Right atrium auricular region (tissue), 2 donors: Measurements from ENCODE around the gene TGFBR2. TPM values are rescaled to one million over a fixed set of nuclear protein-coding genes. Genes with fewer than 3 reads are reported as not detected.

Source experiments
- DNase-seq: peaks from one replicate; pipeline ENCODE4 v3.0.0-alpha.2; 2019; ENCODE audit warnings: low spot score
- H3K27ac ChIP-seq, 2 donors: fragments of 200-600 bp; sonication (generic); 1 replicate in 1 of 2; 2 replicates in 1 of 2; pipeline ENCODE4 v1.5.1; 2016 to 2019
- H3K27me3 ChIP-seq, 2 donors: fragments of 200-600 bp; sonication (generic); one replicate each; pipeline versions ENCODE4 v1.5.1 to v1.6.0; 2017 to 2019
- H3K36me3 ChIP-seq: fragments of 200-600 bp; sonication (generic); one replicate; pipeline ENCODE4 v1.5.1; 2016
- H3K4me1 ChIP-seq, 2 donors: fragments of 200-600 bp; sonication (generic); one replicate each; pipeline versions ENCODE4 v1.5.1 to v1.6.0; 2017 to 2019
- H3K4me3 ChIP-seq, 2 donors: fragments of 200-600 bp; sonication (generic); 1 replicate in 1 of 2; 2 replicates in 1 of 2; pipeline ENCODE4 v1.5.1; 2017 to 2019; ENCODE audit warnings: mild to moderate bottlenecking in 1 of 2, moderate library complexity in 1 of 2
- H3K9me3 ChIP-seq, 2 donors: fragments of 200-600 bp; sonication (generic); one replicate each; pipeline ENCODE4 v1.5.1; 2019
- CTCF ChIP-seq, 2 donors: fragments of 200-600 bp; sonication (generic); IDR thresholded peaks; one replicate each; pipeline ENCODE4 v1.5.1; 2019; ENCODE audit warnings: antibody characterized with exemption in 2 of 2
- total RNA-seq, 2 donors: library from RNA; depleted of rRNA; stranded (reverse); fragments of >200 nt; gene quantifications; one replicate each; pipeline ENCODE4 v1.1.0, GENCODE V29; 2016

Gene TGFBR2
- total RNA-seq, 2 donors from 2014 or later: 205 to 210 TPM

- peaks cover 0 to 36% of the 10 kb centered on the region in 2 donors for H3K4me1 ChIP-seq
- no peak overlapping the region for H3K27ac ChIP-seq
- DNase-seq: no peak
- H3K27me3 ChIP-seq: no peaks in the 10 kb centered on the region
- no peaks in the 10 kb centered on the region for H3K9me3 ChIP-seq
- TF ChIP-seq CTCF (IDR thresholded peaks at IDR 0.05): no peak
- H3K4me3 ChIP-seq: no peak overlapping the region
- H3K36me3 ChIP-seq: peaks cover 42% of the 10 kb centered on the region
These were observed 90.5 kb downstream of the TGFBR2 start for GRCh38 chr3:30696896-30697295.

GRCh38 chr3:30698549-30698948, 92.1 kb downstream of the TGFBR2 start:
- peaks cover 0 to 21% of the 10 kb centered on the region in 2 donors for H3K4me1 ChIP-seq
- H3K4me3 ChIP-seq: no peak overlapping the region
- H3K9me3 ChIP-seq: no peaks in the 10 kb centered on the region
- H3K27me3 ChIP-seq: no peaks in the 10 kb centered on the region
- DNase-seq: no peak
- peaks cover 28% of the 10 kb centered on the region for H3K36me3 ChIP-seq
- TF ChIP-seq CTCF (IDR thresholded peaks at IDR 0.05): no peak
- no peak overlapping the region for H3K27ac ChIP-seq

GRCh38 chr3:30699927-30700326, 93.5 kb downstream of the TGFBR2 start:
- no peak overlapping the region for H3K27ac ChIP-seq
- H3K4me3 ChIP-seq: no peak overlapping the region
- no peak for DNase-seq
- H3K4me1 ChIP-seq: peaks cover 0 to 17% of the 10 kb centered on the region in 2 donors
- H3K9me3 ChIP-seq: no peaks in the 10 kb centered on the region
- no peaks in the 10 kb centered on the region for H3K27me3 ChIP-seq
- H3K36me3 ChIP-seq: peaks cover 16% of the 10 kb centered on the region
- TF ChIP-seq CTCF (IDR thresholded peaks at IDR 0.05): no peak

GRCh38 chr3:30700702-30701321, 94.4 kb downstream of the TGFBR2 start:
- no peak for DNase-seq
- Histone ChIP-seq H3K27ac (no peak overlapping the region), H3K4me3 (no peak overlapping the region), H3K9me3 (no peaks in the 10 kb centered on the region), H3K36me3 (peaks cover 7% of the 10 kb centered on the region), H3K27me3 (no peaks in the 10 kb centered on the region), H3K4me1 (peaks cover 0 to 13% of the 10 kb centered on the region in 2 donors)
- no peak for TF ChIP-seq CTCF (IDR thresholded peaks at IDR 0.05)

GRCh38 chr3:30702038-30702827, 95.8 kb downstream of the TGFBR2 start:
- no peak overlapping the region for H3K4me3 ChIP-seq
- H3K4me1 ChIP-seq: no peaks in the 10 kb centered on the region
- H3K9me3 ChIP-seq: no peaks in the 10 kb centered on the region
- TF ChIP-seq CTCF (IDR thresholded peaks at IDR 0.05): no peak
- no peak overlapping the region for H3K27ac ChIP-seq
- no peaks in the 10 kb centered on the region for H3K27me3 ChIP-seq
- no peak for DNase-seq
- H3K36me3 ChIP-seq: no peaks in the 10 kb centered on the region
